MCF 10A (cell line): ENCODE results near the gene GALNT10. TPM values are rescaled to one million over a fixed set of nuclear protein-coding genes. Genes with fewer than 3 reads are reported as not detected.

ENCODE experiments used
- BruUV-seq: library from RNA; stranded (reverse); fragments of 400-500 nt; replicated peaks from 2 replicates; lab custom pipeline; 2021; lab: Mats Ljungman, UMichigan
- CTCF ChIA-PET: fragments of 300-600 bp; sonication (Branson Sonifier 250); formaldehyde crosslinking; extraction: SDS; loops from one replicate; lab custom pipeline; 2021; ENCODE audit warnings: antibody characterized with exemption, inconsistent platforms; lab: Yijun Ruan, JAX
- POLR2A ChIA-PET: fragments of 300-600, 350-650 bp; sonication (Branson Sonifier 250); formaldehyde crosslinking; extraction: SDS; loops from one replicate; lab custom pipeline; 2020; ENCODE audit warnings: antibody characterized with exemption, inconsistent platforms; lab: Yijun Ruan, JAX
- DNase-seq: peaks from one replicate; pipeline ENCODE4 v3.0.0-alpha.2; 2018; ENCODE audit not compliant: unreplicated experiment
- H3K27ac Mint-ChIP-seq: one replicate; pipeline ENCODE4 v1.8.0; 2022; ENCODE audit warnings: mild to moderate bottlenecking, low read depth, mixed read lengths; ENCODE audit not compliant: unreplicated experiment
- H3K27me3 Mint-ChIP-seq: one replicate; pipeline ENCODE4 v1.8.0; 2022; ENCODE audit warnings: mixed read lengths; ENCODE audit not compliant: insufficient read depth, unreplicated experiment
- H3K36me3 Mint-ChIP-seq: one replicate; pipeline ENCODE4 v1.8.0; 2022; ENCODE audit warnings: mild to moderate bottlenecking, moderate library complexity, mixed read lengths; ENCODE audit not compliant: insufficient read depth, unreplicated experiment
- H3K4me1 Mint-ChIP-seq: one replicate; pipeline ENCODE4 v1.8.0; 2022; ENCODE audit warnings: mixed read lengths; ENCODE audit not compliant: insufficient read depth, unreplicated experiment
- H3K4me3 Mint-ChIP-seq: one replicate; pipeline ENCODE4 v1.8.0; 2022; ENCODE audit warnings: mild to moderate bottlenecking, moderate library complexity, mixed read lengths; ENCODE audit not compliant: unreplicated experiment
- H3K9me3 Mint-ChIP-seq: one replicate; pipeline ENCODE4 v1.8.0; 2022; ENCODE audit warnings: mixed read lengths; ENCODE audit not compliant: unreplicated experiment
- intact Hi-C: fragments of 100-400 bp; cut with micrococcal nuclease; formaldehyde crosslinking; loops from 2 replicates; pipeline ENCODE4 v1.14.1; 2022
- total RNA-seq: library from RNA; stranded (reverse); gene quantifications from 2 replicates; pipeline ENCODE4 v1.2.3, GENCODE V29; 2022
- TF ChIP-seq, protein P1 (sequence below): fragments of 200-600 bp; IDR thresholded peaks from one replicate; pipeline ENCODE4 v1.8.0; 2022; ENCODE audit warnings: antibody characterized with exemption, mild to moderate bottlenecking; ENCODE audit not compliant: unreplicated experiment

GALNT10 gene
- total RNA-seq, 1 experiment from 2014 or later: 57.4 TPM

- intact Hi-C loops: no loop called here
Observed at GRCh38 chr5:154257046-154257445, 66.5 kb downstream of the GALNT10 start.

DNA sequence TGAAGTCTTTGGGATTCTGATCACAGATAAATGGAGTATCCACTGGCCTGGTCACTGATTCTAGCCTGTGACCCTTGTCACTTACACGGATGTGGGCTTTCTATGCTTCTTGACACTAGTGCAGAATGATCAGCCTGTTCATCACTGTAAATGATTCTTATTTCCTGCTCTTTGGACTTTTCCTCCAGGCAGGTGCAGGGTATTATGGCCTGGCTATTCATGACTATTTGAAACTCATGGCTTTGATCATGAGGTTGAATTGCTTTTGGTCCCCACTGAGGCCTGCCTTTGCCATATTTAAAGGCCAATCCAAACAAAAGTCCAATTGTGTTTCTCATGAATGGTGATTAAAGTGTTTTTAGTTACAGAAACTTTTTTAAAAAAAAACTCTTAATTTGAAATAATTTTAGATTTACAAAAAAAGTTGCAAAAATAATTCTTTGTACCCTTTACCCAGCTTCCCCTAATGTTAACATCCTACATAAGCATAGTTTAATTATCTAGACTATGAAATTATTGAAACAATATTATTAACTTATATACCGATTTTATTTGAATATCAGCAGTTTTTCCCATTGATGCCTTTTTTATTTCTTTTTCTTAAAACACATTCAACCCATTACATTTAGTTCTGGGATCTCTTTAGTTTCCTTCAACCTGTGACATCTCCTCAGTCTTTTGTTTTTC is 68.1 kb downstream of the GALNT10 start:
- TF ChIP-seq, protein P1, sequence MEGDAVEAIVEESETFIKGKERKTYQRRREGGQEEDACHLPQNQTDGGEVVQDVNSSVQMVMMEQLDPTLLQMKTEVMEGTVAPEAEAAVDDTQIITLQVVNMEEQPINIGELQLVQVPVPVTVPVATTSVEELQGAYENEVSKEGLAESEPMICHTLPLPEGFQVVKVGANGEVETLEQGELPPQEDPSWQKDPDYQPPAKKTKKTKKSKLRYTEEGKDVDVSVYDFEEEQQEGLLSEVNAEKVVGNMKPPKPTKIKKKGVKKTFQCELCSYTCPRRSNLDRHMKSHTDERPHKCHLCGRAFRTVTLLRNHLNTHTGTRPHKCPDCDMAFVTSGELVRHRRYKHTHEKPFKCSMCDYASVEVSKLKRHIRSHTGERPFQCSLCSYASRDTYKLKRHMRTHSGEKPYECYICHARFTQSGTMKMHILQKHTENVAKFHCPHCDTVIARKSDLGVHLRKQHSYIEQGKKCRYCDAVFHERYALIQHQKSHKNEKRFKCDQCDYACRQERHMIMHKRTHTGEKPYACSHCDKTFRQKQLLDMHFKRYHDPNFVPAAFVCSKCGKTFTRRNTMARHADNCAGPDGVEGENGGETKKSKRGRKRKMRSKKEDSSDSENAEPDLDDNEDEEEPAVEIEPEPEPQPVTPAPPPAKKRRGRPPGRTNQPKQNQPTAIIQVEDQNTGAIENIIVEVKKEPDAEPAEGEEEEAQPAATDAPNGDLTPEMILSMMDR: no peak
- intact Hi-C loops: no loop called here
- Mint-ChIP-seq H3K9me3 (no peaks in the 10 kb centered on the region), H3K27ac (no peak overlapping the region), H3K36me3 (no peaks in the 10 kb centered on the region), H3K4me3 (no peak overlapping the region), H3K4me1 (no peaks in the 10 kb centered on the region), H3K27me3 (no peaks in the 10 kb centered on the region)
- BruUV-seq: no TSS peak
- DNase-seq: no peak
- POLR2A ChIA-PET: no interaction called here
- CTCF ChIA-PET: no interaction called here

More at GRCh38 chr5:154257046-154257445, 66.5 kb downstream of the GALNT10 start:
- no peak for DNase-seq
- Mint-ChIP-seq H3K36me3 (no peaks in the 10 kb centered on the region), H3K27me3 (no peaks in the 10 kb centered on the region), H3K27ac (no peak overlapping the region), H3K4me1 (no peaks in the 10 kb centered on the region), H3K4me3 (no peak overlapping the region), H3K9me3 (no peaks in the 10 kb centered on the region)
- ChIA-PET POLR2A (no interaction called here), CTCF (interaction anchor here (1.5 kb wide), 1 partner anchor 129 kb away, joined by 5 read pairs; no protein-coding TSS in a partner anchor)
- no TSS peak for BruUV-seq
- TF ChIP-seq, protein P1: no peak

GRCh38 chr5:154260224-154260927 is 69.8 kb downstream of the GALNT10 start:
- Mint-ChIP-seq H3K4me1 (no peaks in the 10 kb centered on the region), H3K27me3 (no peaks in the 10 kb centered on the region), H3K9me3 (no peaks in the 10 kb centered on the region), H3K27ac (no peak overlapping the region), H3K4me3 (no peak overlapping the region), H3K36me3 (peaks cover 4% of the 10 kb centered on the region)
- no peak for DNase-seq
- ChIA-PET CTCF (interaction anchor here (0.5 kb wide), 1 partner anchor 71 kb away, joined by 3 read pairs; no protein-coding TSS in a partner anchor), POLR2A (no interaction called here)
- TF ChIP-seq, protein P1: no peak
- intact Hi-C loops: no loop called here
- no TSS peak for BruUV-seq

- Mint-ChIP-seq H3K27ac (no peak overlapping the region), H3K4me3 (no peak overlapping the region), H3K27me3 (no peaks in the 10 kb centered on the region), H3K9me3 (no peaks in the 10 kb centered on the region), H3K4me1 (no peaks in the 10 kb centered on the region), H3K36me3 (peaks cover 6% of the 10 kb centered on the region)
- ChIA-PET POLR2A (interaction anchor here (1.4 kb wide), 1 partner anchor 14 kb away, joined by 4 read pairs; no protein-coding TSS in a partner anchor), CTCF (no interaction called here)
- TF ChIP-seq, protein P1: no peak
- no TSS peak for BruUV-seq
- intact Hi-C loops: no loop called here
- DNase-seq: no peak
Observed at GRCh38 chr5:154262342-154262741, 71.8 kb downstream of the GALNT10 start.
